Measurements from ENCODE around the gene TBC1D22A. TPM values are rescaled to one million over a fixed set of nuclear protein-coding genes. Genes with fewer than 3 reads are reported as not detected.

The TBC1D22A gene
- total RNA-seq, 4 donors from 2014 or later = 9.2 to 45.3 (median 22.8) TPM

GRCh38 chr22:46725096-46725495, 37.4 kb upstream of the TBC1D22A start:
- no peak for DNase-seq
- Histone ChIP-seq H3K36me3 (no peaks in the 10 kb centered on the region), H3K4me3 (no peak overlapping the region), H3K4me1 (peaks cover 0 to 8% of the 10 kb centered on the region in 2 donors), H3K27me3 (no peaks in the 10 kb centered on the region), H3K27ac (no peak overlapping the region), H3K9me3 (no peaks in the 10 kb centered on the region)
- TF ChIP-seq POLR2A (IDR thresholded peaks at IDR 0.05) (no peak), CTCF (IDR thresholded peaks at IDR 0.05) (no peak)
- intact Hi-C loops (cut with DNase I; ENCODE audit: low total_unique reads) = no loop called here

- intact Hi-C loops (cut with DNase I; ENCODE audit: low total_unique reads) = no loop called here
- no peak for TF ChIP-seq POLR2A (IDR thresholded peaks at IDR 0.05)
- no peak for TF ChIP-seq CTCF (IDR thresholded peaks at IDR 0.05)
- no peak overlapping the region for H3K4me3 ChIP-seq
Observed at GRCh38 chr22:46726066-46726985, 36.1 kb upstream of the TBC1D22A start.

GRCh38 chr22:46726986-46727317, 35.5 kb upstream of the TBC1D22A start:
- no peaks in the 10 kb centered on the region for H3K27me3 ChIP-seq
- intact Hi-C loops (cut with DNase I; ENCODE audit: low total_unique reads) = no loop called here
- no peak for DNase-seq
- H3K4me3 ChIP-seq = no peak overlapping the region
- no peaks in the 10 kb centered on the region for H3K36me3 ChIP-seq
- no peak overlapping the region for H3K27ac ChIP-seq
- TF ChIP-seq POLR2A (IDR thresholded peaks at IDR 0.05) = no peak
- TF ChIP-seq CTCF (IDR thresholded peaks at IDR 0.05) = no peak
- H3K4me1 ChIP-seq = peaks cover 0 to 13% of the 10 kb centered on the region in 2 donors
- no peaks in the 10 kb centered on the region for H3K9me3 ChIP-seq

More at GRCh38 chr22:46726066-46726985, 36.1 kb upstream of the TBC1D22A start:
- no peak overlapping the region for H3K27ac ChIP-seq
- no peaks in the 10 kb centered on the region for H3K27me3 ChIP-seq
- no peaks in the 10 kb centered on the region for H3K9me3 ChIP-seq
- no peak for DNase-seq
- no peaks in the 10 kb centered on the region for H3K36me3 ChIP-seq
- H3K4me1 ChIP-seq = peaks cover 0 to 13% of the 10 kb centered on the region in 2 donors

GRCh38 chr22:46727813-46728364, 34.6 kb upstream of the TBC1D22A start:
- no peaks in the 10 kb centered on the region for H3K9me3 ChIP-seq
- peaks cover 0 to 13% of the 10 kb centered on the region in 2 donors for H3K4me1 ChIP-seq
- TF ChIP-seq CTCF (IDR thresholded peaks at IDR 0.05) = no peak
- no peak for TF ChIP-seq POLR2A (IDR thresholded peaks at IDR 0.05)
- H3K4me3 ChIP-seq = no peak overlapping the region
- H3K36me3 ChIP-seq = no peaks in the 10 kb centered on the region
- no peaks in the 10 kb centered on the region for H3K27me3 ChIP-seq
- intact Hi-C loops (cut with DNase I; ENCODE audit: low total_unique reads) = no loop called here
- no peak for DNase-seq
- H3K27ac ChIP-seq = no peak overlapping the region

- intact Hi-C loops (cut with DNase I; ENCODE audit: low total_unique reads) = no loop called here
- Histone ChIP-seq H3K27ac (no peak overlapping the region), H3K4me1 (peaks cover 0 to 13% of the 10 kb centered on the region in 2 donors), H3K4me3 (no peak overlapping the region), H3K9me3 (no peaks in the 10 kb centered on the region), H3K36me3 (no peaks in the 10 kb centered on the region), H3K27me3 (no peaks in the 10 kb centered on the region)
- no peak for DNase-seq
- no peak for TF ChIP-seq POLR2A (IDR thresholded peaks at IDR 0.05)
- no peak for TF ChIP-seq CTCF (IDR thresholded peaks at IDR 0.05)
Observed at GRCh38 chr22:46728470-46728869, 34.0 kb upstream of the TBC1D22A start.
